ENCODE measurements around the gene PRKAR1B.
A peak's percentile ranks its signal among the peaks of the same experiment; 100 is the strongest.

The PRKAR1B gene

DNA sequence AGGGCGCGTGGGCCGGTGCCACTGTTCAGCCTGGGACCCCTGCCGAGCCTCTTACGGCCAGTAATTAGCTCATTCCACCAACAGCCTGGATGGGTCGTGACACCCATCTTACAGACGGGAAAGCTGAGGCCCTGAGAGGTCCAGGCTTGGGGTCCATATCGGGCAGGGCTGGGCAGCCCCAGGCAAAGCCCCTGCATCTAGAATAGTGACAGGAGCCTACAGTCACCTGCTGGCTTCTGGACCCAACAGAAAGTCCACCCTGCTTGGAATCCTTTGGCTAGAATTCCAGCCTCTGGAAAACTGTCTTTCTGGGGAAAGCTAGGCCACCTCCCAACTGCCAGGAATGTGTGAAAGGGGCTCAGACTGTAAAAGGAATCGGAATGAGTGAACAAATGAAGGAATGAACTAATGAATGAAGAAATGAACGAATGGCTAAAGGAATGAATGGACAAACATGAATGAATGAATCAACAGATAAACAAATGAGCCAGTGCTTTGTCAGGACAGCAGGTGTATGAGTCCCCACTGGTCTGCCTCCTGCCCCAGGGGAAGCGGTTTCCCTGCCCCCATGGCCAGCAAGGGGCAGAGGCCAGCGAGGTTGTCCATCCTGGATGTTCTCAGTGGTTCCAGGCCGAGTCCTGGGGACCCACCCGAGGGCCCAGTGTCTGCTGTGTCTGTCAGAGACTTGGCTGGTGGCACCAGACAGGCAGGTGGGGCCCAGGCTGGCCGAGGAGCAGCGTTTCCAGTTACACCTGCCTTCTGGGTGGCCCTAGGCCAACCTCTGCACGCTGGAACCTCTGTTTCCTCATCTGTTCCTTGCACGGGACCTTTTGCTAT lies 183.4 kb downstream of the PRKAR1B start:
- H3K27ac ChIP-seq = no peak overlapping the region; the same call in 1 of the 2 replicates
- TF ChIP-seq, protein P1, sequence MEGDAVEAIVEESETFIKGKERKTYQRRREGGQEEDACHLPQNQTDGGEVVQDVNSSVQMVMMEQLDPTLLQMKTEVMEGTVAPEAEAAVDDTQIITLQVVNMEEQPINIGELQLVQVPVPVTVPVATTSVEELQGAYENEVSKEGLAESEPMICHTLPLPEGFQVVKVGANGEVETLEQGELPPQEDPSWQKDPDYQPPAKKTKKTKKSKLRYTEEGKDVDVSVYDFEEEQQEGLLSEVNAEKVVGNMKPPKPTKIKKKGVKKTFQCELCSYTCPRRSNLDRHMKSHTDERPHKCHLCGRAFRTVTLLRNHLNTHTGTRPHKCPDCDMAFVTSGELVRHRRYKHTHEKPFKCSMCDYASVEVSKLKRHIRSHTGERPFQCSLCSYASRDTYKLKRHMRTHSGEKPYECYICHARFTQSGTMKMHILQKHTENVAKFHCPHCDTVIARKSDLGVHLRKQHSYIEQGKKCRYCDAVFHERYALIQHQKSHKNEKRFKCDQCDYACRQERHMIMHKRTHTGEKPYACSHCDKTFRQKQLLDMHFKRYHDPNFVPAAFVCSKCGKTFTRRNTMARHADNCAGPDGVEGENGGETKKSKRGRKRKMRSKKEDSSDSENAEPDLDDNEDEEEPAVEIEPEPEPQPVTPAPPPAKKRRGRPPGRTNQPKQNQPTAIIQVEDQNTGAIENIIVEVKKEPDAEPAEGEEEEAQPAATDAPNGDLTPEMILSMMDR (conservative IDR thresholded peaks at IDR 0.05) = no peak

DNA sequence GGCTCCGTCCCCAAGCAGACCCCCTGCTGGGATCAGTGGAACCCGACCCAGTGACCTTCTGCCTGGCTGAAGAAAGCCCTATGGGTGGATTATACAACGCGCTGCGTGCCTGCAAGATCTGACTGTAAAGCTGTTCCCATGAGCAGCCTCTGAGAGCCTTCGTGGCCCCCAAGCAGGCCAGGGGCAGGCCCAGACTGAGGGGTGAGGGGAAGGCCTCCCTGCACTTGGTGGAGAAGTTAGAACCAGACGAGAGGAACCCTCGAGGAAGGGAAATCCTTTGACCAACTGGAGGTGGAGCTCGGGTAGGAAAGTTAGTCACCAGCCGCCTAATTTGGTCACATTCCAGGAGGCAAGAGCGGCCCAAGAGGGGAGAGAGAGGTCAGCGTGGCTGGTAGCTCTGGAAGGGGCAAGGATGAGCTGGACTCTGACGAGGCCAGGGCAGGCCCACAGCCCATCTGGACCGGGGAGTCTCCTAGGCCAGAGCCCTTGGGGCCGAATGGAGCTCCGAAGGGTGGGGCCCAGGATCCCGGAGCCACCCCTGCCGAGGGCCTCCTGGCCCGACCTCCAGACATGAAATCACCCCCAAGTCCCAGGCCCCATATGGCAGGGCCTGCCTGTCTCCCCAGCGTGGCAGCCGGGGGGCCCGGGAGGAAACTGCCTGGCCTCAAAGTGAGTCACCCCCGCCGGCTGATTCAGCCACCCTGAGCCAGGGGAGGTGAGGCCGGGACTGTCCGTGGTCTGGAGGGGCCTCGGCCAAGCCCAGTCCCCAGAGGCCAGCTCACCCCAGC lies 184.2 kb downstream of the PRKAR1B start:
- TF ChIP-seq, protein P1 (conservative IDR thresholded peaks at IDR 0.05) = no peak
- H3K27ac ChIP-seq = no peak overlapping the region

DNA sequence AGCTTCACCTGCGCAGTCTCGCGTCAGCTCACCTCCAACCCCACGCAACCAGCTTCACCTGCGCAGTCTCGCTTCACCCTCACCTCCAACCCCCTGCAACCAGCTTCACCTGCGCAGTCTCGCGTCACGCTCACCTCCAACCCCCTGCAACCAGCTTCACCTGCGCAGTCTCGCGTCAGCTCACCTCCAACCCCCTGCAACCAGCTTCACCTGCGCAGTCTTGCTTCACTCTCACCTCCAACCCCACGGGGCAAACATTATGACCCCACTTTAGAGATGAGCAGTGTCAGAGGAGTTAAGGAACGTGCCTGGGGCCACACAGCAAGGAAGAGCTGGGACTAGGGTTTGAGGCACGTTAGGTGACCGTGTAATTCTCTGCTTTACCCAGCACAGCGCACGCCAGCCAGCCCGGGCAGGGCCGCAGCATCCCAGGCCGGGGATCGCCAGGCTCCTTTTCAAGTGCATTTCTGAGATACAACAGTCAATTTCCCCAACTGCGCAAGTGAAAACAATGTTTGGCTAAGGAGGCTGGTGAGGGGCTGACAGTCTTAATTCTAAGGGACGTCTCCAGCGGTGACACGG lies 184.9 kb downstream of the PRKAR1B start:
- no peak overlapping the region for H3K27ac ChIP-seq
- TF ChIP-seq, protein P1 (conservative IDR thresholded peaks at IDR 0.05) = no peak

DNA sequence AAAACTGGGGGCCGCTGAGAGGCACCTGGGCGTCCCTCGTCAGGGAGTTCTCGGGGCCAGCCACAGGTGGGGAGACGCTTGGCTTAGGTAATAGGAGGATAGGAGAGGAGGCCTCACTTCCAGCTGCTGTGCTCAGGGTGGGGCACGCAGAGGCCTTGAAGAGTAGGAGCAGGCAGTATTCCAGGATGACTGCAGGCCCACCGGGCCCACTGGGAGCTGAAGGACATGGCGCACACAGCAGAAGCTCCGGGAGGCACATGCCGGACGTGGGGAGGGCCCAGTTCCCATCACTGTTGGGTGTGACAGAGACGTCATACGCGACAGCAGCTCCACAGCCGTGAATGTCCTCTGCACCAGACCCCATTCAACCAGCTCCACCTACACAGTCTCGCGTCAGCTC lies 185.4 kb downstream of the PRKAR1B start:
- TF ChIP-seq, protein P1 (conservative IDR thresholded peaks at IDR 0.05) = no peak
- no peak overlapping the region for H3K27ac ChIP-seq

DNA sequence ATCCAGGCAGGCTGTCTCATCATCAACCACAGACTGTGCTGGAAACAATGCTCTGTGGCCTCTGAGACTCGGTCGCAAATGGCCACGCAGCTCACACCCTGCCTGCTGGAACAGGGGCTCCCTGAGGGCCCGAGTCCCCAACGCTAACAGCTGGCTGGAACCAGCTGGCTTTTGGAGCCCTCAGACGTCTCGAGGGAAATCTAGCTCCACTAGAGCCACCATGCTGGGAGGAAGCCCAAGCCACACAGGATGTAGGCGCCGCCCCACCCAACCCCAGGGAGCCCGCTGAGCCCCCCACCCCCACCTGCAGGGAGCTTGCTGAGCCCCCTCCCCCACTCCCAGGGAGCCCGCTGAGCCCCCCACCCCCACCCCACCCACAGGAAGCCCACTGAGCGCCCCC lies 186.1 kb downstream of the PRKAR1B start:
- TF ChIP-seq, protein P1 (conservative IDR thresholded peaks at IDR 0.05) = no peak
- peak overlapping the region; percentile 75; the same call in 1 of the 2 replicates for H3K27ac ChIP-seq

DNA sequence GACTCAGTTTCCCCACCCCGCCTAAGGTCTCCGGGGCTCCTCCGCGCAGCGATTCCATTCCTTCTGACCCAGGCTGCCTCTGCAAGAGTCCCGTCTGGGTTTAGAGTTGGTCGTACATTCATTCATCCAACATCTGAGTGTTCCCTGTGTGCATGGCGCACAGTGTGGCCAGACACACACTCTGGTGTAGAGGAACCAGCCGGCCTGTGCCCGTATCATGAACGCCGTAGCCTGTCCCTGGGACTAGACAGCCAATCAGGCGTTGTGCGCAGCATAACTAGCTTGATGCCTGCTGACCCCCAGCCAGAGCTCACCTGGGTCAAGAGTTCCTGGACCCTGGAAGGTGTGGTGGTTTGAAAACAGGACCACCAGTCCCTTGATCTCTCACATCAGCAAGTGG lies 186.5 kb downstream of the PRKAR1B start:
- peak overlapping the region; percentile 75 for H3K27ac ChIP-seq

More for the DNA sequence above, 186.5 kb downstream of the PRKAR1B start:
- TF ChIP-seq, protein P1 (conservative IDR thresholded peaks at IDR 0.05) = no peak
